H1 (cell line): ENCODE measurements around the gene TNIP3. TPM values are rescaled to one million over a fixed set of nuclear protein-coding genes. Genes with fewer than 3 reads are reported as not detected.

ENCODE experiments used
- CTCF ChIA-PET: fragments of 300-600 bp; sonication (Branson Sonifier 250); formaldehyde crosslinking; loops from one replicate; lab custom pipeline; 2021; ENCODE audit not compliant: partially characterized antibody; lab: Charles Lee
- POLR2A ChIA-PET: fragments of 300-600 bp; sonication (Branson Sonifier 250); formaldehyde crosslinking; loops from one replicate; lab custom pipeline; 2021; ENCODE audit warnings: inconsistent platforms; ENCODE audit not compliant: partially characterized antibody; lab: Charles Lee
- DNase-seq, 2 experiments: peaks; one replicate each; pipeline versions ENCODE4 v3.0.0 to v3.0.0-alpha.2; 2010 to 2022; ENCODE audit warnings: low spot score in 2 of 2, low read depth in 1 of 2, mixed read lengths in 1 of 2
- FAIRE-seq: peaks from 2 replicates; lab custom pipeline; 2011; peaks lifted over from hg19 to GRCh38; lab: Jason Lieb, UNC
- H2AFZ ChIP-seq: 2 replicates; pipeline ENCODE4 v1.8.1; 2012; ENCODE audit warnings: low read length, inconsistent platforms
- H2AK5ac ChIP-seq: 2 replicates; pipeline ENCODE4 v1.6.1; 2013; ENCODE audit warnings: low read depth, low read length
- H2BK120ac ChIP-seq: replicated peaks from 2 replicates; pipeline ENCODE3; 2013; ENCODE audit warnings: low read depth, low read length, inconsistent platforms
- H2BK12ac ChIP-seq: 2 replicates; pipeline ENCODE4 v1.6.1; 2013; ENCODE audit warnings: low read depth, low read length
- H2BK15ac ChIP-seq: 2 replicates; pipeline ENCODE4 v1.6.1; 2013; ENCODE audit warnings: low read length
- H2BK20ac ChIP-seq: 2 replicates; pipeline ENCODE4 v1.6.1; 2013; ENCODE audit warnings: low read length
- H2BK5ac ChIP-seq: 2 replicates; pipeline ENCODE4 v1.6.1; 2013; ENCODE audit warnings: low read depth, low read length
- H3K14ac ChIP-seq: 2 replicates; pipeline ENCODE4 v1.6.1; 2013; ENCODE audit warnings: inconsistent platforms; ENCODE audit not compliant: insufficient read length
- H3K18ac ChIP-seq: 2 replicates; pipeline ENCODE4 v1.6.1; 2013; ENCODE audit warnings: low read length; ENCODE audit errors: extremely low read depth
- H3K23ac ChIP-seq: 2 replicates; pipeline ENCODE4 v1.6.1; 2013; ENCODE audit warnings: inconsistent platforms; ENCODE audit not compliant: insufficient read length
- H3K23me2 ChIP-seq: 2 replicates; pipeline ENCODE4 v1.6.1; 2013; ENCODE audit warnings: low read depth, low read length
- H3K27ac ChIP-seq: 2 replicates; pipeline ENCODE4 v1.6.1; 2011; ENCODE audit warnings: low read depth, low read length, inconsistent platforms
- H3K27me3 ChIP-seq, 4 experiments: replicated peaks in 1 of 4; 1 replicate in 1 of 4; 2 replicates in 3 of 4; pipeline versions ENCODE4 v1.6.1 to v1.8.1; 2011 to 2013; ENCODE audit warnings: low read length in 3 of 4, mild to moderate bottlenecking in 3 of 4, inconsistent platforms in 2 of 4, mixed read lengths in 2 of 4, moderate library complexity in 1 of 4; ENCODE audit not compliant: control insufficient read depth in 3 of 4, insufficient read depth in 3 of 4; ENCODE audit errors: extremely low read depth in 1 of 4
- H3K36me3 ChIP-seq, 4 experiments: 2 replicates each; pipeline versions ENCODE4 v1.6.1 to v1.8.1; 2011 to 2013; ENCODE audit warnings: mild to moderate bottlenecking in 4 of 4, low read length in 3 of 4, moderate library complexity in 2 of 4, control low read depth in 1 of 4, inconsistent platforms in 1 of 4; ENCODE audit not compliant: insufficient read depth in 4 of 4, control insufficient read depth in 2 of 4
- H3K4ac ChIP-seq: replicated peaks from 2 replicates; pipeline ENCODE3; 2013; ENCODE audit warnings: low read length, low read depth, mixed read lengths, inconsistent platforms; ENCODE audit not compliant: insufficient read length
- H3K4me1 ChIP-seq, 4 experiments: replicated peaks in 1 of 4; 1 replicate in 1 of 4; 2 replicates in 3 of 4; pipeline versions ENCODE4 v1.6.1 to v1.8.1; 2011 to 2013; ENCODE audit warnings: low read length in 3 of 4, inconsistent platforms in 2 of 4, mixed read lengths in 1 of 4; ENCODE audit not compliant: insufficient read depth in 4 of 4, control insufficient read depth in 3 of 4
- H3K4me2 ChIP-seq, 2 experiments: 2 replicates each; pipeline versions ENCODE4 v1.6.1 to v1.8.1; 2011 to 2013; ENCODE audit warnings: low read depth in 2 of 2, low read length in 2 of 2, control low read depth in 1 of 2, inconsistent platforms in 1 of 2, mild to moderate bottlenecking in 1 of 2; ENCODE audit not compliant: insufficient read depth in 1 of 2
- H3K4me3 ChIP-seq, 4 experiments: fragments of 200-600, 300-600 bp in 1 of 4; sonication (generic), shearing (Covaris generic), sonication (Bioruptor Twin) in 1 of 4; 2 replicates each; pipeline versions ENCODE4 v1.5.1 to v1.8.1; 2011 to 2016; ENCODE audit warnings: low read length in 4 of 4, low read depth in 3 of 4, control low read depth in 2 of 4, inconsistent platforms in 2 of 4, mild to moderate bottlenecking in 2 of 4, mixed read lengths in 1 of 4, moderate library complexity in 1 of 4; ENCODE audit not compliant: insufficient read depth in 2 of 4; ENCODE audit errors: extremely low read depth in 1 of 4
- H3K56ac ChIP-seq: replicated peaks from 2 replicates; pipeline ENCODE3; 2013; ENCODE audit warnings: low read depth, mild to moderate bottlenecking, mixed read lengths, low read length, inconsistent platforms; ENCODE audit not compliant: insufficient read length
- H3K79me1 ChIP-seq: 2 replicates; pipeline ENCODE4 v1.6.1; 2013; ENCODE audit warnings: low read depth, low read length, control low read depth
- H3K79me2 ChIP-seq, 2 experiments: 2 replicates each; pipeline versions ENCODE4 v1.6.1 to v1.8.1; 2012 to 2013; ENCODE audit warnings: low read length in 2 of 2, mild to moderate bottlenecking in 2 of 2, inconsistent platforms in 1 of 2; ENCODE audit not compliant: insufficient read depth in 2 of 2, control insufficient read depth in 1 of 2
- H3K9ac ChIP-seq, 4 experiments: replicated peaks in 1 of 4; 1 replicate in 1 of 4; 2 replicates in 3 of 4; pipeline versions ENCODE4 v1.6.1 to v1.8.1; 2011 to 2013; ENCODE audit warnings: low read depth in 3 of 4, low read length in 3 of 4, control low read depth in 2 of 4, mild to moderate bottlenecking in 2 of 4, moderate library complexity in 2 of 4, inconsistent platforms in 1 of 4; ENCODE audit errors: extremely low read depth in 1 of 4
- H3K9me3 ChIP-seq, 2 experiments: 2 replicates each; pipeline versions ENCODE4 v1.6.1 to v1.8.1; 2012 to 2013; ENCODE audit warnings: mild to moderate bottlenecking in 2 of 2, moderate library complexity in 2 of 2, control low read depth in 1 of 2, inconsistent platforms in 1 of 2, low read depth in 1 of 2, low read length in 1 of 2, mixed read lengths in 1 of 2; ENCODE audit not compliant: insufficient read depth in 2 of 2
- H4K20me1 ChIP-seq, 2 experiments: replicated peaks in 1 of 2; 2 replicates each; pipeline versions ENCODE3 to v1.8.1; 2011 to 2013; ENCODE audit warnings: inconsistent platforms in 2 of 2, low read length in 2 of 2, mild to moderate bottlenecking in 1 of 2; ENCODE audit not compliant: insufficient read depth in 2 of 2, control insufficient read depth in 1 of 2
- H4K5ac ChIP-seq: 2 replicates; pipeline ENCODE4 v1.6.1; 2013; ENCODE audit warnings: low read length, low read depth, mixed read lengths, inconsistent platforms; ENCODE audit not compliant: insufficient read length
- H4K8ac ChIP-seq: 2 replicates; pipeline ENCODE4 v1.8.0; 2013; ENCODE audit warnings: mild to moderate bottlenecking, moderate library complexity, low read length, inconsistent platforms; ENCODE audit not compliant: insufficient read depth; ENCODE audit errors: extremely low read depth
- H4K91ac ChIP-seq: replicated peaks from 2 replicates; pipeline ENCODE3; 2013; ENCODE audit warnings: low read length, mixed read lengths, inconsistent platforms; ENCODE audit not compliant: insufficient read length
- EGR1 ChIP-seq: IDR thresholded peaks from 2 replicates; pipeline ENCODE4 v1.6.1; 2011; ENCODE audit warnings: low read depth, low read length, borderline replicate concordance
- EZH2 ChIP-seq: fragments of 200-600 bp; sonication (generic); IDR thresholded peaks from 2 replicates; pipeline ENCODE4 v1.7.1; 2012; ENCODE audit warnings: low read depth, mild to moderate bottlenecking, moderate library complexity, low read length, inconsistent platforms; ENCODE audit not compliant: severe bottlenecking
- WGBS, 2 experiments: shearing (Covaris generic) in 1 of 2; methylation state at CpG; one replicate each; pipeline versions ENCODE4 v1.1.6 to v1.1.7; 2013 to 2015; ENCODE audit warnings: low lambda C conversion rate in 2 of 2, mixed read lengths in 2 of 2, inconsistent platforms in 1 of 2, low coverage in 1 of 2, missing lambda C conversion rate in 1 of 2; ENCODE audit not compliant: insufficient replicate concordance in 2 of 2, insufficient coverage in 1 of 2, insufficient read length in 1 of 2; ENCODE audit errors: extremely low coverage in 1 of 2, missing lambda C conversion rate in 1 of 2; 5-methylcytosine and 5-hydroxymethylcytosine counted together
- polyA plus RNA-seq, 7 experiments: library from polyadenylated mRNA; depleted of rRNA in 3 of 7; stranded (reverse) in 5 of 7; unstranded in 2 of 7; fragments of >200 nt in 5 of 7; fragments of 200-250 nt in 2 of 7; gene quantifications; 1 replicate in 5 of 7; 2 replicates in 1 of 7; 4 replicates in 1 of 7; pipeline versions ENCODE4 v1.2.1 to v1.2.3, GENCODE V29; 2011 to 2013; ENCODE audit warnings: missing spikeins in 2 of 7, mixed read lengths in 2 of 7
- total RNA-seq: library from RNA; stranded (reverse); fragmentation: NEBNext Ultra II Directional; extraction: Animal tissue kit (Norgen Biotek cat#: 25700); gene quantifications from 2 replicates; pipeline ENCODE4 v1.2.1, GENCODE V29; 2021

TNIP3 gene
- total and polyA plus RNA-seq, 2 of the 8 experiments (the other 6 are each of a cell fraction or from before 2014, with no cell fraction given), result not detected

- CTCF ChIA-PET, result interaction anchor here (0.6 to 1.0 kb wide), 4 partner anchors 8 to 1998 kb away, joined by 3 read pairs; no protein-coding TSS in a partner anchor
- POLR2A ChIA-PET, result interaction anchor here (0.6 kb wide), 1 partner anchor 138 kb away, joined by 3 read pairs; no protein-coding TSS in a partner anchor
- TF ChIP-seq EZH2 (no peak), EGR1 (no peak)
Observed at GRCh38 chr4:121176082-121176934, 12.2 kb upstream of the TNIP3 start.

More at GRCh38 chr4:121176082-121176934, 12.2 kb upstream of the TNIP3 start:
- H3K23me2 ChIP-seq, result no peaks in the 10 kb centered on the region
- no peak overlapping the region for H3K18ac ChIP-seq
- H4K20me1 ChIP-seq, result no peaks in the 10 kb centered on the region
- no peak overlapping the region for H2AK5ac ChIP-seq
- H2AFZ ChIP-seq, result no peak overlapping the region
- H3K23ac ChIP-seq, result no peak overlapping the region
- H2BK12ac ChIP-seq, result no peak overlapping the region
- no peak overlapping the region for H4K8ac ChIP-seq
- no peak overlapping the region for H2BK120ac ChIP-seq
- 76% methylated on average over 3 of the region's 3 CpGs; no CpG with 5 or more reads in 1 of the 2 experiments for WGBS, 2 experiments
- H3K4me3 ChIP-seq, result no peak overlapping the region
- no peaks in the 10 kb centered on the region for H3K9me3 ChIP-seq
- no peak overlapping the region for H4K91ac ChIP-seq
- DNase-seq (no peak), FAIRE-seq (no peak)
- H3K36me3 ChIP-seq, result no peaks in the 10 kb centered on the region
- no peaks in the 10 kb centered on the region for H3K27me3 ChIP-seq
- H3K4ac ChIP-seq, result no peak overlapping the region
- H3K4me1 ChIP-seq, result peaks cover 0 to 6% (median 3%) of the 10 kb centered on the region in 4 experiments; a peak in 2 of 7 replicates
- no peak overlapping the region for H3K27ac ChIP-seq
- H2BK5ac ChIP-seq, result no peak overlapping the region
- H3K14ac ChIP-seq, result no peak overlapping the region
- H3K56ac ChIP-seq, result no peak overlapping the region
- H3K79me2 ChIP-seq, result no peaks in the 10 kb centered on the region
- no peaks in the 10 kb centered on the region for H3K79me1 ChIP-seq
- H2BK15ac ChIP-seq, result no peak overlapping the region
- no peak overlapping the region for H4K5ac ChIP-seq
- H3K9ac ChIP-seq, result no peak overlapping the region
- H3K4me2 ChIP-seq, result no peak overlapping the region
- no peak overlapping the region for H2BK20ac ChIP-seq
